GM04504 (cell line): ENCODE results near the gene PLXDC1.
A peak's percentile ranks its signal among the peaks of the same experiment; 100 is the strongest.
"Not testable (repeated sequence)": the region's sequence is repeated elsewhere in the genome, so short reads cannot be mapped to it uniquely, and the experiment has no call there.

Experiments used
- DNase-seq: peaks from one replicate; pipeline ENCODE4 v3.0.0-alpha.2; 2012; ENCODE audit warnings: low read depth

PLXDC1 gene

DNA sequence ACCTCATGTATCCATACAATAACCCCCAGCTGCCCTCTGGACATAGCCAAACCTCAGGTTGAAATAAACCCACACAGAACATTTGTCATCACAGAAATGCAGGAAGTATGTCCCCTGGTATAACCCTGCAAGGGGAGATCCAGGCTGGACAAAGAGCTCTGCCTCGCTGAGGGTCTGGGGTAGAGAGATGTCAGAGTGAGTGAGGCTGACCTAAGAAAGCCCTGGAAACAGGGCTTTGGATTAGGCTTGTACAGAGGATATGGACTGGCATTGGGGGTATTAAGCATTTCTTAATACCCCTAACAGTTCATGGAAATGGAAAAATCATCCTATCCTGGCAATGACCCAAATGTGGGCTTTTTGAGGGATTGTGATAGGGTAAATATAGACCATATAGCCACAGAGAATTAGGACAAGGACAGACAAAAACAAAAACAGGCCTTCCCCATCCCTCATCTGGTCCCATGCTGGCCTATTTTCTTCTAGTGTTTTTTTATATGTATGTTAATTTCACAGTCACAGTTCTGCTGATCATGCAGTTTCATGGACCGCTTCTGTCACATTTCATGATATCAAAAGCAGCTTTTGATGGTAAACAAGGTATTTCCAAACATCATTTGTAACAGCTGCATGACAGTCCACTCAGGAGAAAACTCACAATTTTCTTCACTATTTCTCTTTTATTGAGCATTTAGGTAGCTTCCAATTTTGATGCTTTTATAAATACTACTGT lies 26.1 kb downstream of the PLXDC1 start:
- no peak for DNase-seq

DNA sequence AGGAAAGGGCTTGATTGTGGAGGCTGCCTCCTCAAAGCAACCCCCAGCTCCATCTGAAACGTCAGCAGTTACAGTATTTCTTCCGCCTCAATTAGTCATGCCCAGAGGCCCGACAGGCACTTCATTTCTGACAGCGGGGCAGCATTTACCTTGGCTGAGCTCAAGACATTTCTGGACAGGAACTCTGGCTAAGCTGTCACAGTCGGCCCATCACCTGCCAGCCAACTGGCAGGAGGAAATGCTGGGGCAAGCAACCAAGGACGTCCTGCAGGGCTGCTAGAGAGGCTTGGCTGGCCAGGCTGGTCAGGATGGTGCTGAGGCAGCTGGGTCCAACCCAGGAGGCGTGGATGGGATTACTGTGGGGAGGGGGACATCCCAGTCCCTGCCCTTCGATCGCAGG lies 27.8 kb downstream of the PLXDC1 start:
- no peak for DNase-seq

DNA sequence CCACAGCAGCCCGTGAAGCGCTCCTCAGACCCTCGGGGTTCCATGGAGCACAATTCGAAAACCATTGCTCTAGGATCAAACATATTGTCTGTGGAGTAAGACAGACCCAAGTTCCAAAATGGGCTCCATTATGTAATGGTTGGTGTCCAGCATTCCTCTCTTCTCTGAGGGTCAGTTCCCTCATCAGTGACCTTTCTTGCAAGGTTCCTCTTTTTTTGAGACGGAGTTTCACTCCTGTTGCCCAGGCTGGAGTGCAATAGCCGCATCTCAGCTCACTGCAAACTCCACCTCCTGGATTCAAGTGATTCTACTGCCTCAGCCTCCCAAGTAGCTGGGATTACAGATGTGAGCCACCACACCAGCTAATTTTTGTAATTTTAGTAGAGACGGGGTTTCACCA lies 28.4 kb downstream of the PLXDC1 start:
- DNase-seq: no peak

DNA sequence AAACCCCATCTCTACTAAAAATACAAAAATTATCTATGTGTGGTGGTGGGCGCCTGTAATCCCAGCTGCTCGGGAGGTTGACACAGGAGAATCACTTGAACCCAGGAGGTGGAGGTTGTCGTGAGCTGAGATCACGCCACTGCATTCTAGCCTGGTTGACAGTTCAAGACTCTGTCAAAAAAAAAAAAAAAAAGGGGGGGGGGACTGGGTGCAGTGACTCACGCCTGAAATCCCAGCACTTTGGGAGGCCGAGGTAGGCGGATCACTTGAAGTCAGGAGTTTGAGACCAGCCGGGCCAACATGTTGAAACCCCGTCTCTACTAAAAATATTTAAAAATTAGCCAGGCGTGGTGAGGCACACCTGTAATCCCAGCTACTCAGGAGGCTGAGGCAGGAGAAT lies 29.5 kb downstream of the PLXDC1 start:
- not testable (repeated sequence) for DNase-seq

DNA sequence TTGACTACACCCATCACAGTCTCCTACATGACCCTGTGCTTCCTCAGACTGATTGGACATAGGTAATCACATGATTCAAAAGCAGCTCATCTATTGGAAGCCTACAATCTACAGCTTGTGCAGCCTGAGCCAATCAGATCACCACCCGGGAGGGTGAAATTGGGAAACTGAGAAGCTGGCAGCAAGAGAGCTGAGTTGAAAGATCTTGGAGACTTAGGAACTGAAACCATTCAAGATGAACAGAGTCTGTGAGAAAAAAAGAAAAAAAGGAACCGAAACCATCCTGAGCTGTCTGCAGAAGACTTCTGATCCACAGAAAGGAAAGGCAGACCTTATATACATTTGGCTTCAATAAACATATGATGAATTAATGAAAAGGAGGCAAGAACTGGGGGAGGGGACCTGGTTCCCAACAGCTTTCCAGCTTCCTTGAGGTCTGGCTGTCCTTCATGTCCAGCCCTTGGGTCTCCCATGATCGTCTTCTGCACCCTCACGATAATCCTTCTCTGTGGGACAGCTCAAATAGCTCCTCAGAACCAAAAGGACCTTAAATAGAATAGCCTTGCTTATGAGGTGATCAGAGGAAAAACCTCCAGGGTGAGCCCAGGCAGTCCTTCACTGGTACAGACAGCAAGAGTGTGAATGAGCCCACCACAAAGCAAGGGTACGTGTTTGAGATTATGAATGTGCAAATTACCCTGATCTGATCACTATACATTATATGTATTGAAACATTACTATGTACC lies 32.6 kb downstream of the PLXDC1 start:
- no peak for DNase-seq

DNA sequence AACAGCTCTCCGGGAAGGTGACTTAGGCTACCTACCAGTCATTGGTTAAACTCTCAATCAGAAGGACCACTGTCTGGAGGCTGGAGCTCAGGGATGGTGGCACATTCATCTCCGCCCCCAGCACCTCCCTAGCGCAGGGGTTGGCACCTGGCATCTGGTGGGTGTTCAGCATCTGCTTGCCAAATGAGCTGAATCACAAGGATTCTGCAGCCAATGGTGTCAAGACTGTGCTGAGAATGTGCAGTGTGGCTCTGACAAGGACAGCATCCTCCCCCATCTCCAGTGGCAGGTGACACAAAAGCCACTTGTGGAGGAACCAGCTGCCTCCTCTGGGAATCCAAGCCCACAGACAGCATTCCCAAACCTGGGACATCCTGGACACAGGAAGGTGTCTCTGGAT lies 35.2 kb downstream of the PLXDC1 start:
- DNase-seq: no peak

DNA sequence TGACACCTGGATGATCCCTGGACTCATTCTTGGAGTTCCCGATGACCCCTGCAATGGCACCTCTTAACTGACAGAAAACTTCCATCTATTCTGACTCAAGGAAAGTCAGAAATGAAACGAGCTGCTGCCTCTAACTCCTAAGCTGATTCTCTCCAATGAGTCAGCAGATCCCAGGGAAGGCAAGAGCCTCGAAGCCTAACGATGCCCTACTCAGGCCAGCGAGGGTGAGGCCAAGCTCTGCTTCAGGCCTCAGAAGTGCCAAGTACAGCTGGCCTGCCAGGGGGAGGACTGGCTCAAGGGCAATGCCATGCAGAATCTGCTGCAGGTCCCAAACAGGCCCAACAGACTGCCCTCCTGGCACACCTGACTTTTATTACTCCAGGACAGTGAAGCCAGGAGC lies 36.3 kb downstream of the PLXDC1 start:
- DNase-seq: peak; percentile 50

DNA sequence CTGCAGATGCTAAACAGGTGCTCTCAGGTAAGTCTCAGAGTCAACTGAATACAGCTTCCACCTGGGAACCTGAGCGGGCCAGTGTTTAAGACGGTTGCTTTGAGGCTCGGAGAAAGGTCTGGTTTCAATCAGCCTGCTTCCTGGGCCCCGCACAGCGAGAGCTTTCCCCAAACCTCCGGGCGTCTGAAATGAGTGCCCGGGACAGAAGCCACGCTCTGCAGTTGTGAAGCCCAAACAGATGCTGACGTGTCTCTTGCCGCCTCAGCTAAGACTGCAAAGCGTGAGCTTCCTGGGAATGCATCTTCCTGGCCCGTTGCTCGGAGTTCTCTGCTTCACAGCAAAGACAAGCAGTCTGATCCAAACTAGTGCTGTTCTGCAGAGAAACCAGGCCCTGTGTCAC lies 36.7 kb downstream of the PLXDC1 start:
- peak; percentile 45 for DNase-seq

DNA sequence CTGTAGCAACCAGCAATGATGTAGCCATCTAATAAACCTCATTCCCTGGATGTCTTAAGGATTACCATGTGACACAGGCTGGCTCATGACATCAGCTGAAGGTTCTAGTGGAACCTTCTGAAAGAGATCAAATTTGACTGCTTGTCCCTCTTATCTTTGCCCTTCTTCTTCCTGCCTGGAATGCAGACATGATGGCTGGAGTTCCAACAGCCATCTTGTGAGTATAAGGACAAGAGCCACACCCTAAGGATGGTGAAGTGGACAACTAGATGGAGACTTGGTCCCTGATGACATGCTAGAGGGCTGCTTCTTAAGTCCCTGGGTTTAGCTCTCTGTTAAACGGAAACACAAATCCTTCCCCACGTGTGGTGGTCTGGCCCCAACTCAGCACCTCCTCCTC lies 37.6 kb downstream of the PLXDC1 start:
- DNase-seq: no peak

DNA sequence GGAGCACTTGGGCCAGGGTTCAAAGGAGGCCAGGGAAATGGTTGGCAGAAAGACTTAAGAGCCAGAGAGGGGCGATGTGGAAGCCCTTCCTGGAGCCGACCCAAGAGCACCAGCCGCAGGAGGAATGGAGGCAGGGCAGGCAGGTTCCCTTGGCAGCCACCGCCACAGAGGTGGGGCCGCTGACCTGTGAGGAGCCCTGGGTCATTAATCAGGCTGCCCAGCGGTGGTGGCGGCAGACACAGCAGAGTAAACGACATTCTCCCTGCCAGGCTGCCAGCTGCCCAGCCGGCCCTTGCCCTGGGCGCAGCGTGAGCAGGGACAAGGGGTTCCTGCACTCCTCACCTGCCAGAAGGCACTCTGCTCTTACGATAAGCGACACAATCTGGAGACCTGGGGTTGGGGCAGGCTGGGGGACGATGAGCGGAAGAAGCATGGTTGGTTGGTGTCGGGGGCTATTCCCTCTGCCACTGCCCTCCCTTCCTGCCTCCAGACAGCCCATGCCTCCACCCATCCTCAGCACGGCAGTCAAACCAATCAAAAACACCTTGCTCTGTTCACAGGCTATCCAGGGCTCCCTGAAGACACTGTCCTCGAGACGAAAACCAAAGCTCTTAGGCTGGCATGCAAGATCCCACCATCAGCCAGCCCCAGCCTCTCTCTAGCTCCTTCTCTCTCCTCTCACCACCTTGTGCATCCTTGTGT lies 40.9 kb downstream of the PLXDC1 start:
- no peak for DNase-seq

DNA sequence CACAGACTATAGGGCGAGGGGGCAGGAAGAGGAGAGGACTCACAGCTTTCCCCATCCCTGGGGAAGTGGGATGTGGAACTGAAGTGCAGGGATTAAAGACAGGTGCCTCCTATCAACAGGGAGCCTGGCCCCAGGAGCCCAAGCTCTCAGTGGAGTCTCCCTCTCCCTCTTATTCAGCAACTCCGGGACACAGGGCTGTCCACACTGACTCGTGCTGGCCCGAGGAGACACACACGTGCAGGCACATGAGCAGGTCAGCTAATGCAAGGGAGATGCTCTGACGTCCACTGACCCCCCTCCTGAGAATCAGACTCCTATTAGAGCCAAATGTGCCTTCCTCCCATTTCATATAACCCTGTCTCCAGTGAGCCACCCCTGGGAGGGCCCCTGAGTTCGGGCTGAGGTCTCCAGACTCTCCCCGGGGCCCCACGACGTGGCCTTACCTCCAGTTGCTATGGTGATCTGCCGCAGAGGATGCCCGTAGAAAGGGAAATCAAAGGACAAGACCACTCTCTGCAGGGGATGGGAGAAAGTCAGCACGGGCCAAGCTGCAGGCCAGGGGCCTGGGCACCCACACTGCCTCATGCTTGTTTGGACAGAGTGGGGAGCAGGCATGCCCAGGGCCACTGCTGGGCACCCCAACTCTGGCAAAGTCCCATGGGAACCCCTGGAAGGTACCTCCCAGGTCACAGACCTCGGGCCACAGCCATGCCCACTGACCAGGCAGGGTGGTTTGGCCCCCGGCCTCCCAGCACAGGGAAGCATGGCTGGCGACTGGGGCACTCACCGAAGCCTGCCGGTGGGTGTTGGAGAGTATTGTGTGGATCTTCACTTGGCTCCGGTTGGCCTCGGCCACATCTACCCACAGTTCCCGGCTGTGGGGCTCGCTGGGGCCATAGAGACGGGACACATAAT lies 42.7 kb downstream of the PLXDC1 start:
- DNase-seq: no peak

DNA sequence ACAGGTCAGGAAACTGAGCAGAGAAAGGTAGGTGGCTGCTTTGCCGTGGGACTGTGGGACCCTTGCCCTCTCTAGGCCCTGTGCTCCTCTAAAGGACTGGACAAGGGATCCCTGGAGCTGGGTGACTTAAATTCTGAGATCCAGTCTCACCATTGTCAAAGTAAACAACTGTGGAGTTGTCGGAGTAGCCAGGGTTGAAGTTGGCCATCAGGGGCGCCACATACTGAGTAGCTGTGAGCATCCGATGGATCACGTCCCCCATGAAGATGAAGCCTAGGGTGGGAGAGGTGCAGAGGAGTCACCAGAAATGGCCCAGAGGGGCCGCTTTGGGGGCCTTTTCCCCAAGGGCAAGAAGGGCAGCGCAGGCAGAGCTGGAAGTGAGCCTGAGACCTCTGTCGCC lies 43.5 kb downstream of the PLXDC1 start:
- no peak for DNase-seq

DNA sequence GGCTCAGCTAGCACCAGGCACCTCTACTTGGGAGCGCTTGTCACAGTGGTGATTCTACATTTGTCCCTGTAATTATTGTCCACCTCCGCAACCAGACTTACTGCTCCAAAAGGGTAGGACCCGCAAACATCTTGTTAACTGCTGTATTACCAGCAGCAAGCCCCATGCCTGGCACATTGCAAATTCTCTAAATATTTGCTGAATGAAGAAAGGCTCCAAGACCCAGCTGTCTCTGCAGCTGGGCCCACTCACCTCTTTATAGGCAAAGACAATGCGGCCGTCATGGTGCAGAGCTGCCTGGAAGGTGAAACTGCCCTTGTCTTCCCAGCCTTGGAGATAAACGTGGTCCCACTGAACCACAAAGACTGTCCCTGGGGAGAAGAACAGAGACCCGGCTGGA lies 44.3 kb downstream of the PLXDC1 start:
- DNase-seq: no peak

DNA sequence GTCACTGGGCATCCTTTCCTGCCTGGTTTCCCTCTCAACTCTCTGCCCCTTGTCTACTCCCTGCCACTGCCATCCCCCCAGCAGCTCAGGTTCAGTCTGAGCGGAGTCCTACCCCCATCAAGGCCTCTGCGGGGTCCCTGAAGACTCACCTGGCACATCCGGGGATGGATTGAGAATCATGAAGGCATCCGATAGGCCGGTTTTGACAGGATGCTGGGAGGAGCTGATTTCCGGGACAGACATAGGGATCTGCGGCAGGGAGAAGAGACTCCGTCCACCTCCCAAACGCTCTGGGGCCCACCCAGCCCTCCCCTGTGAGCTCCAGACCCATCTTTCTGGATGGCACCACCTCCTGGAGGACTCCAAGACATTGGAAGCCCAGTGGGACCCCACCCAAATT lies 45.7 kb downstream of the PLXDC1 start:
- DNase-seq: no peak

DNA sequence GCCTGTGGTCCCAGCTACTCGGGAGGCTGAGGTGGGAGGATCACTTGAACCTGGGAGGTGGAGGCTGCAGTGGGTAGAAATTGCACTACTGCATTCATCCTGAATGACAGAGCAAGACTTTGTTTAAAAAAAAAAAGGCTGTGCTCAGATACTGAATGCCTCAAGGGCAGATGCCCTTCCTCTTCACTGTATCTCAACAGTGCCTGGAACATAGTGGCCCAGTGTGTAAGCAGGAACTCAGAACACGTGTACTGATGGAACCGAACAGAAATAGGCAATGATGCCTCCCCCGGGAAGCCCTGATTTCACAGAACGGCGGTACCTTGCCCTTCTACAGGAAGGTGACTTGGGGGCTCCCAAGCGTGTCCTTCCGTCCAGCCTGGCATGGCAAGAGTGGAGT lies 46.8 kb downstream of the PLXDC1 start:
- DNase-seq: no peak

DNA sequence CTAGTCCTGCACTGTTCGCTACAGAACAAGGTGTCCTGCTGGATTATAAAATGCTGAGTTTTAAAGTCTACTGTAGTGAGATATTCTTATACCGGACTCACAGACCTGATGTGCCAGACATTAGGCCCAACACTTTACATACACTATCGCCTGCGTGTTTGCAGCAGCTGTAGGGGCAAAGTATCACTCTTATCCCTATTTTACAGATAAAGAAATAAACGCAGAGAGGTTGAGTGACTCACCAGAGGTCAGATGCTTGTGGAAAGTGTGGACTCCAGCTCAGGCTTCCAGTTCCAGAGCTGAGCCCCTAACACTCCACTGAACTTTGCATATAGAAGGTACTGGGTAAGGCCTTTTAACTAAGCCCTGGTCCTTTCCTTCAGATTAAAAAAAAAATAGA lies 47.4 kb downstream of the PLXDC1 start:
- no peak for DNase-seq

DNA sequence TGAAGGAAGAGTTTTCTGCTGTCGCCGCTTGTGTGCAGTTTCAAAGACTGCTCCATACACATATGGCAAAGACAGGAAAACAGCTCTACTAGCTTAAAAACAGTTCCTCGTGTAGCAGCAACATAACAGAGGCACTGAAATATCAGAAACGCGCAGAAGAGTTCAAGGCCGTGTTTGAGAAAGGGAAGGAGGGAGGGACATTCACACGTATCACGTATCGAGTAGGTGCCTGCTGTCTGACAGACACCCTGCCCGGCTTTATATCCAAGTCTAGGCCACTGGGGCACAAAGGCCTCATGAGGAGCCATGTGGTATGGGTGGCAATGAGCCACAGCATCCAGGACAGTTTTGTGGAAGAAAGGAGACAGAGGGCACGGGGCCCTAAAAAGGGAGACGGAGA lies 50.3 kb downstream of the PLXDC1 start:
- DNase-seq: no peak

DNA sequence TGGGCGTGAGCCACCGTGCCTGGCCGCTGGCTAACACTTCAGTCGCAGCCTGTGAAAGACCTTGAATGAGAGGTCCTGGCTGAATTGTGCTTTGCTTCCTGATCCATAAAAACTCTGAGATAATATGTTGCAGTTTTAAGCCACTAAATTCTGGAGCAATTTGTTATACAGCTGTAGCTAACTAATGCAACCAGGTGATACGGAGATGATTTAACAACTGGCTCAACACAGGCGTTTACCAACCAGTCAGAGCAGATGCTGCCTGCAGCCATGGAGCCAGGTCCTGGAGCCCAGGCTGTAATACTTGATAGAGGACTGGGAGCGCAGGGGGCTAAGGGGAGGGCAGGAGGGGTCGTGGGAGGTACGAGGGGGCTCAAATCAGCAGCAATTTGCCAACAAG lies 50.9 kb downstream of the PLXDC1 start:
- DNase-seq: no peak

DNA sequence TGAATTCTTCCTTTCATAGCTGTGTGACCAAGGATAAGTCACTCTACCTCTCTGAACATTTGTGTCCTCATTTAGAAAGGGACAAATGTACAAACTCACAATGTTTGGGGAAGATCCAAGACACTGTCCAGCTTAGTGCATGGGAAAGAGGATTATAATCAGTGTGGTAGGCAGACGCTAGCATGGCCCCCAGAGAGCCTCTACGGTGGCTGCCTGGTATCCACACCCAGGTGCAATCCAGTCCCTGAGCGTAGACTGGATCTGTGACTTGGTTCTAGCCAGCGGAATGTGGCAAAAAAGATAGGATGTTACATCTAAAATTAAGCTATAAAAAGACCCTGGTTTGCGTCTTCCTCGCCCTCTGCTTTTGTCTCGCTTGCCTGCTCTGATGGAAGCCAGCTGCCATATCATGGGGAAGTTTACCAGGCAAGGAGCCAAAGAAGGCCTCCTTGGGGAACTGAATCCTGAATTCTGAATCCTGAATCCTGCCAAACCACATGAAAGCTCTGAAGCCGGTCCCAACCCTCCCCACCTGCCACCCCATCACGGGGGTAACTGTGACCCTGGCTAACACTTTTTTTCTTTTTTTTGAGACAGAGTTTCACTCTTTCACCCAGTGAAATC lies 51.7 kb downstream of the PLXDC1 start:
- DNase-seq: no peak

DNA sequence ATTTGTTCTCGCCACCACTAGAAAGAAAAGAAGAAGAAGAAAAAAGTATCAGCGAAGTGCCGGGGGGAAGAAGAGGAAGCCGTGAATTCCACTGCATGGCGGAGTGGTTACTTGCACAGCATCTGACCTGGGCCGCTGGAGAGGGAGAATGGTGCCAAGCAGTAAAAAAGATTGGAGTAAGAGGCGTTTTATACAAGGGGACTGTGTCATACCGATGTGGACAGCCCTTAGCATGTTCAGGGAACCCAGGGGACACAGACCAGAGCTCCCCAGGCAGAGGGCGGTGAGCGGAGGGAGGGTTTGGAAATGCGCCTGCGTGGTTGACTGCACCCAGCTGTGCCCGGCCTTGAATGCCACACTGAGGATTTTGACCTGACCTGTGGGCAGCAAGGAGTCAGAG lies 52.8 kb downstream of the PLXDC1 start:
- DNase-seq: no peak

DNA sequence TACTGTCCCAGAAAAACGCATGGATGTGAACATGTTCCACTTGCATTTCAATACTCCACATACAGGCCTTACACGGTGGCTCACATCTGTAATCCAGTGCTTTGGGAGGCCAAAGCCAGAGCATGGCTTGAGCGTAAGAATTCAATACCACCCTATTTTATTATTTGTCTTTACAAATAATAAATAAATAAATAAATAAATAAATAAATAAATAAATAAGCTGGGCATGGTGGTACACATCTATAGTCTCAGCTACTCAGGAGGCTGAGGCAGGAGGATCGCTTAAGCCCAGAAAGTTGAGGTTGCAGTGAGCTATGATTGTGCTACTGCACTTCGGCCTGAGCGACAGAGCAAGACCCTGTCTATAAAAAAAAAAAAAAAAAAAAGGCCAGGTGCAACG lies 53.9 kb downstream of the PLXDC1 start:
- DNase-seq: no peak

DNA sequence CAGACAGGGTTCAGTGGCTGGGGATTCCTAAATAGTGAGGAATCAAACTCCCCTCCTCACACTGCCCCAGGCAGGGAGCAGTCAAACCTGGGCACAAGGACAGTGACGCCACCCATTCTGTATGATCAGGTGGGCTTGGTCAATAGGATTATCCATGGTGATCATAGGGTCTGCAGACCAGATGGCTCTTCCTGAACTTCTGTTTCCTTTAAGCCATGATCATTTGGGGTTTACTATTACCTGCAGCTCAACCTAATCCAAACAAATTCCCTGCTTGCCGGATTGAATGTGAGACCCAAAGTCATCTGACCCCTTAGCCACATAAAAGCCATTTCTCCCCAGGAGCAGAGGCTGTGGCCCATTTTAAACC lies 54.3 kb downstream of the PLXDC1 start:
- no peak for DNase-seq
